Cardiac ventricle fibroblast (primary cell): ENCODE measurements around the gene TBX2. TPM values are rescaled to one million over a fixed set of nuclear protein-coding genes. Genes with fewer than 3 reads are reported as not detected.

ENCODE experiments used
- total RNA-seq: library from RNA; depleted of rRNA; stranded (reverse); fragments of >200 nt; gene quantifications from 2 replicates; pipeline ENCODE4 v1.2.3, GENCODE V29; 2015

TBX2 gene
- 13.8 and 15.9 TPM in 2 replicates for total RNA-seq

DNA sequence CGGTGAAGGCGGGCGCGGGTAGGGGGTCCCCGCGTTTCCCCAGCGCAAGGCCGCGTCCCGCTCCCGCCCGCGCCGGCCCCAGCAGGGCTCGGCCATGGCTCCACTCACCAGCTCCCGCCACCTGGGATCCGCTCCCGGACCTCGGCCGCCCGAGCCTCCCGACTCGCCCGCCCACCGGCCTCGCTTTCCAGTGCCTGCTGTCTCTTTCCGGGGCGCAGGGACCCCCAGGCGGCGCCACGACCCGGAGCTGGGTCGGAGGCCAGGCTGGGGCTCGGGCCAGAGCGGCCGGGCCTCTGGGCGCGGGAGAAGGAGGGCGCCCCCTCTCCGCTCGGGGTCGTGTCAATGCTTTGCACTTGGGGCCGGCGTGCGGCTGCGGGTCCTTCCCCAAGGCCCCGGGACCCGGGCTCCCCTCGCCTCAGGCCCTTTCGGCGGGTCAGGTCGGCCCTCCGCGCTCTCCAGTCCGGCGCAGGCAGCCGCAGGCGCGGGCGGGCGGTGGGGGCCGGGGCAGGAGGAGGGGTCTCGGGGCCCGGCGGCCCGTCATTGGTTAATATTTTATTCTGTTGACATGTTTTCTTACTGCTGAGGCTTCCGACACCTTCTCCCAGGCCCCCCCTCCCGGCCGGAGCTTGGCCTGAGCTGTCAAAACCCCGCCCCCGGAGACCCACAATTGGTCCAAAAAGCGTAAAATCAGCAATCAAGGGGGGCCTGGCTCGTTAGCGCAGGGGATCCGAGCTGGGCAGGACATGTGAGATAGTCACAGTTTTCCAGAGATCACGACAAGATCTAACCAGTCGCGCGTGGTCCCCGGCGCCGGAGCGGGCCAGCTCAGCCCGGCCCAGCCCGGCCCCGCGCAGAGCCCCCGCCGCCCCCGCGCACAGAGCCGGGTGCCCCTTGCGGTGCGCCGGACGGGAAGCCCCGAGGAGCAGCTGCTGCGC is at the start of gene TBX2:
Gene TBX2, plus strand, starts transcription at position 713 of the 935 bp plus-strand sequence. CDS start 334 bp downstream, outside the sequence.

DNA sequence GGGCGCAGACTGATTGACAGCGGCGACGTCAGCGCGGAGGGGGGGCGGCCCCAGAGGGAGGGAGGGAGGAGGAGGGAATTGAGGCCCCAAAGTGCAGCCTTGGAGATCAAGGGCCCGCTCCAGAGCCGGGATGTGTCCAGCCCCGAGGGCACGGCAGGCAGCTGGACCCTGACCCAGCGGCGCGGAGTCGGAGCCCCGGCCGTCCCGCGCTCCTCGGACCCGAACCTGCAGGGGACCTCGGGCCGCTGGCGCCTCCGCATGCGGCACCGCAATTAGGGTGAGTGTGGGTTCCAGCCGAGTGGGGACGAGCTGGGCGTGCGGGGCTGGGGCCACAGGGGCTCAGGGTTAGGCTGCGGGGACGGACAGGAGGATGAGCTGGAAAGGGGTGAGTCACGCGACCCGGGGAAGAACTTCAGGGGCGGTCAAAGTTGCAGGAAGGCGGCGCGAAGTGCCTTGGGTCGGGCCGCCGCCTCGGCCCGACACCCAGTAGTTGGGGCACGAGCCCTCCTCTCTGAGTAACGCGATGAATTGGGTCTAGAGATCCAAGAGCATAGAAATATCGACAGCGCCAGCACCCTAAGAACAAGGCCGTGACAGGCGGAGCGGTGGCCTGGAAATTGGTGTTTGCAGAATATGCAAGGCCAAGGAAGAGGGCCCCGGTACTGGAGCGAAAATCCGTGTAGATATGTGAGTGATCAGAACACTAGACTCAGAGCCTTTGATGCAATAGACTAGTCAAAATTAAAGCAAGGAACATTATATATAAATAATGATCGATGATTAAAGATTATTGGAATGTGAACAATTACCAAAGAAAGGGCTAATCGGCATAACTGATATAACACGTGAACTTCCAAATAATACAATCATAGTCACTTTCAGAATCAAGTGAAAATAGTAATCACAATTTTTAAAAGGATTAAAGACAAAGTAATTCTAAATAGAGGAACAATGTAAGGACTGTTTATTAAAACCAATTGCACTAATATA is 53.0 kb downstream of the TBX2 start, which contains the start of gene TBX4:
Gene TBX4, plus strand, starts transcription at position 122 of the 990 bp plus-strand sequence. CDS start 4,069 bp downstream, outside the sequence.

Other genes starting within 250 kb of the TBX2 start
- not detected in 2 replicates for gene TBX4, start 52.6 kb downstream of the TBX2 start, total RNA-seq
- not detected in 2 replicates for gene NACA2, start 191.4 kb downstream of the TBX2 start, total RNA-seq